Stimulated activated CD8-positive, alpha-beta memory T cell treated with anti-CD3 and anti-CD28 coated beads, Interleukin-4, amount 100 ng/mL, for 1 hour (primary cell): ENCODE measurements around the gene RTN4RL2.

Experiments
- DNase-seq, 2 donors: peaks; one replicate each; pipeline ENCODE4 v3.0.0-alpha.2; 2020; ENCODE audit warnings: low read depth in 2 of 2, low spot score in 1 of 2

The RTN4RL2 gene

DNA sequence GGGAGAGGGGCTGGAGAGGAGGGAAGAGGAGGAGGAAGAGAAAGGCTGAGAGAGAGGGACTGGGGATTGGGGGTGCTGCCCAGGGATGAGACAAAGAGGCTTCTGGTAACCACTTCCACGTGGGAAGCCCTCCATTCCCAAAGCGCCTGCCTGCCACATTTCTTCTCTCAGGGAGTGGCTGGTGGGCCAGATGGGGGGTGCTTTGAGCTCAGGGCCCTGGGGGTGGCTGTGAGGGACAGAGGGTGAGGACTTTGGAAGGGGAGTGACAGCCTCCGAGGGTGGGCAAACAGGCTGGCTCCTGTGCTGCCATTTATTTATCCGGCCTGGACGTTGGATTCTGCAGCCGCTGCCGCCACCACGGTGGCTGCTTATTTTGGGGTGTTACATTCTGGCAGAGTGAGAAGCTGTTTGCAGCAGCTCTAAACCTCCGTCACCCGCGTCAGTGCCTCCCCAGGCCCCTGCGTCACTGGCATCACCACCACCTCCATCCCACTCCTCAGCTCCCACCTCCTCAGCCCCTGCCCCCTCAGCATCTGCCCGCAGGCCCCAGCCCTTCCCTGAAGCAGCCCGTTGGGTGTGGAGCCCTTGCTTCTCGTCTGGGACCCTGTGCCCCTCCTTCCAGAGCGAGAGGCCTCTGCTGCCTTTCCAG is 1.6 kb downstream of the RTN4RL2 start:
- no peak for DNase-seq

DNA sequence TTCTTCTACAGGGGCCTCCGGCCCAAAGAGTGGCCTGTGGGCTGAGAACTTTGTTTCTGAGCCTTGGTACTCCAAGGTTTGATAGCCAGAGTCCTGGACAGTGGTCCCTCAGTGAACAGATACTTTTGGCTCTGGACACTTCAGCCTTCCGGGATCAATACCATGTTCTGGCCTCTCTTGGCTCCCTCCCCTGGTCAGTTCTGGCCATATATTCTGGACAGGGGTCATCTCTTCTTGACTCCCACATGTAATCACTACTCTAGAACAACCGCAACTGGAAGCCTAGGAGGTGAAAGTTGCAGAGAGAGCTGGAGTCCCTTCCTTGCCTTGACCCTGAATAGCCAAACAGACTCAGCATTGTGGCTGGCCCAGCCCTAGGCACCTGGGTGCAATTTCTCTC is 2.3 kb downstream of the RTN4RL2 start:
- no peak for DNase-seq

DNA sequence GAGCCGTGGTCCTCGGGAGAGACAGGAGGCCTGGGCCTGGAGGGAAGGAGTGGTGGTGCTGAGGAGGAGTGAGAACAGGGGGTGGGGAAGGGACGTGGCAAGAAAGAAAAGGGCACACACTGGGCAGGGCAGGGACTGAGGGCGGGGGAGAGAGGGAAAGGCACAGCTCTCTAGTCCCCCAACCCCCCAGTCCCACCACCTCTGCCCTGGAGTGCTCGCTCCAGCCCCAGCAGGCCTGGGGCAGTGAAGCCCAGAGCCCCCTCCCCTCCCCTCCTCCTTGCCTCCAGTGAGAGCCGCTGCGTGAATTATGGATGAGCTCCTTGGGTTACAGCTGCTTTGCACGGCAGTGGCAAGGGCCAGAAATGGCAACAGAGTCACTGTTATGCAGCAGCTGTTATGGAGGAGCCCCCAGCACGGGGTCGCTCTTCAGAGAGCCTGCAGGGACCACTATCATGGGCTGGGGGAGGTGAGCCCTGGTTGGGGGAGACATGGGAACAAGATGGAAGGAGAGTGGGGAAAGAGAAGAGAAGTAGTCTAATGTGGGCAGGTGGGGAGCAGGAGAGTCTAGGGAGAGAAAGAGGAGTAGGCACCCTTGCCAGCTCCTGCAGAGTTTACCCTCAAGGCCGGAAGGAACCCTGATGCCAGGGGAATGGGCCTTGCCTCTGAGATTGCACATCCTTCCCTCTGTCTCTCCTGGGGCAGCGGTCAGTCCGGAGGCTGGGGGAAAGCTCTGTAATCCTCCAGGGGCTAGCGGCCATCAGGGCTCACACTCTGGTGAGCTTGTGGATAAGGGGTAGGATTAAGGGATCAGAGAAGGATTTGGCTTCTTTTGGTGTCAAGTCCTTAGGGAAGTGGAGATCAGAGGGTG is 3.6 kb downstream of the RTN4RL2 start:
- DNase-seq = no peak

DNA sequence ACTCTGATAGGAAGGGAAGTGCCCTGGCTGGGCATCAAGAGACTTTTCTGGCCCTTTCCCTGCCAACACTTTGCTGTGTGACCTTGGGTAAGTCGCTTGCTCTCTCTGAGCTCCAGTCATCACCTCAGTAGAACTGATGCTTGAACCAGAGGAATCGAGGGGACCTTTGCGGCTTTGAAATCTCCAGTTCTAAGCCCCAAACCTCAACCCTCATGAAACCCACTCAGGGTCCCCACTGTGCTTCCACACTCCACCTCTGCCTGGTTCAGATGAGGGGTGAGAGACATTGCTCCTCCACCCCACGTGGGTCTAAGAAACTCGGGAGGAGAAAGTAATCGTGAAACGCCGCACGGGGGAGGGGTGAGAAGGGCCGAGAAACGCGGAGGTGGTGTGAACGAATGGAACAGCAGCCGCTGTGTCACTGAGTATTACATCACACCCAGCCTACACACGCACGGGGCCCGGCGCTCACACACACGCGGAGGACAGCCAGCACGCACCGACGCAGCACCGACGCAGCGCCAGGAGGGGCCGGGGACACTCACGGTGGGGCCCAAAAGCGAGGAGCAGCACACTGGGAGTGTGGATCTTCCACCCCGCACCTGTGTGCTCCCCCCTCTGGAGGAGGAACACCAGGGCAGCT is 4.3 kb downstream of the RTN4RL2 start:
- no peak for DNase-seq

DNA sequence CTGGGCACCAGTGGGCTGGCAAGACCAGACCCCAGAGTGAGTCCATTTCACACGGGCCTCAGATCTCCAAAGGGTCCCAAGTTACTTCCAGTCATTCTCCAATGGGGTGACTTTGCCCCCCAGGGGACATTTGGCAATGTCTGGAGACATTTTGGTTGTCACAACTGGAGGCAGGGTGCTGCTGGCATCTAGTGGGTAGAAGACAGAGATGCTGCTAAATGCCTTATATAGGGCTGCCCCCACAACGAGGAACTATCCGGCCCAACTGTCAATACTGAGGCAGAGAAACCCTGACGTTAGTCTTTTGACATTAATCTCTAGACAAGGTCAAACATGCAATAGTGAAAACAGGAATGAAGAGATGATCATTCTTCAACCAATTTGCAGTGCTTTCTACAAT is 6.4 kb downstream of the RTN4RL2 start:
- no peak for DNase-seq

DNA sequence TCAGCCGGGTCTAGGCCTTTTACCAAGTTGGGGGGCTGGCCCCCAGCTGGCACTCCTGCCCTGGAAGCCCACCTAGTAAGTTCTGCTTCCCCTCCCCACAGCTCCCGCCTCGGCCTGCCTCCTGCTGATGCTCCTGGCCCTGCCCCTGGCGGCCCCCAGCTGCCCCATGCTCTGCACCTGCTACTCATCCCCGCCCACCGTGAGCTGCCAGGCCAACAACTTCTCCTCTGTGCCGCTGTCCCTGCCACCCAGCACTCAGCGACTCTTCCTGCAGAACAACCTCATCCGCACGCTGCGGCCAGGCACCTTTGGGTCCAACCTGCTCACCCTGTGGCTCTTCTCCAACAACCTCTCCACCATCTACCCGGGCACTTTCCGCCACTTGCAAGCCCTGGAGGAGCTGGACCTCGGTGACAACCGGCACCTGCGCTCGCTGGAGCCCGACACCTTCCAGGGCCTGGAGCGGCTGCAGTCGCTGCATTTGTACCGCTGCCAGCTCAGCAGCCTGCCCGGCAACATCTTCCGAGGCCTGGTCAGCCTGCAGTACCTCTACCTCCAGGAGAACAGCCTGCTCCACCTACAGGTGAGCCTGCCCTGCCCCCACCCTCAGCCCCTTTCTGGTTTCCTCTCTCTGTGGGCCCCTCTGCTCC is 7.3 kb downstream of the RTN4RL2 start:
- DNase-seq = no peak

DNA sequence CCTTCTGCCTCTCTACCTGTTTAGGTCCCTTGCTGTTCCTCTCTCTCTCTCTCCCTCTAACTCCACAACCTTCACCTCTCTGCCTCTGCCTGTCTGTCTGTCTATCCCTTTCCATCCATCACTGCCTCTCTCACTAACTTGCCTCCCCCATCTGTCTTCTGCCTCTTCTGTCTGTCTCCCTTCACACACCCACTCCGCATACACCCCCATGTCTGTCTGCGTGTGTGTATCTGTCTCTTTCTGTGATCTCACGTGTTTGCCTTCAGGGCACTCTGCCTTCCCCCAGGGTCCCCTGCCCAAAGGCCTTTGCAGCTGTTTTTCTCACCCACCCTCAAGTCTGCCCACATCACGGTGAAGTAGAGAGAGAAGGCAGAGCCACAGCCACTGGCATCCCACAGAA is 7.9 kb downstream of the RTN4RL2 start:
- DNase-seq = no peak

DNA sequence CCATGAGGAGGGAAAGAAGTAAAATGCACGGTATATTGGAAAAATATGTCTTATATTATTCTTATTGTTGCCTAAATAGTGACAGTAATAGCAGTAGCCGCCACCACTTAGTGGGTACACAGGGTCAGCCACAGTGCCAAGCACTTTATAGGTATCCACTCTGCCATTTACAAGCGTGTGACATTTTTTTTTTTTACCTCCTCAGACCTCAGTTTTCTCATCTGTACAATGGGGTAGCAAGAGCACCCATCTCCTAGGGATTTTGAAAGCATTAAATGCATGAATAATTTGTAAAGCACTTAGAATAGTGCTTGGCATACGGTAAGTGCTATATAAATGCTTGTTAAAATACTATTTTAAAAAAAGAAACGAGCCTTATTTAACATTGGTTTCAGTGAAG is 8.9 kb downstream of the RTN4RL2 start:
- DNase-seq = no peak

DNA sequence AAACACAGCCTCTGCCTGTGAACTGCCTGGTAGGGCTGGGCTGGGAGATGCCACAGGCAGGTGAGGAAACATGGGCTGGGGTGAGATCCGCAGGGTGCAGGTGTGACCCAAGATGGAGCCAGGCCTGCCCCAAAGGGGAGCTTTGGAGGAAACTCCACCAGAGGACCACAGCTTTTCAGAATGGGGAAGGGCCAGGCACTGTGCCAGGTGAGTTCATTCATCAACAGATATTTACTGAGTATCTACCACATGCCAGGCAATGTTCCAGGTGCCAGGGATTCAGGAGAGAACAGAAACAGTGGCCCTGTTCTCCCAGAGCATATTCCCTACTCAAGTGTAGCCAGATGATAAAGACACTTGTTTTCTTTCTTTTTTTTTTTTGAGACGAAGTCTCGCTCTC is 11.2 kb downstream of the RTN4RL2 start:
- no peak for DNase-seq

DNA sequence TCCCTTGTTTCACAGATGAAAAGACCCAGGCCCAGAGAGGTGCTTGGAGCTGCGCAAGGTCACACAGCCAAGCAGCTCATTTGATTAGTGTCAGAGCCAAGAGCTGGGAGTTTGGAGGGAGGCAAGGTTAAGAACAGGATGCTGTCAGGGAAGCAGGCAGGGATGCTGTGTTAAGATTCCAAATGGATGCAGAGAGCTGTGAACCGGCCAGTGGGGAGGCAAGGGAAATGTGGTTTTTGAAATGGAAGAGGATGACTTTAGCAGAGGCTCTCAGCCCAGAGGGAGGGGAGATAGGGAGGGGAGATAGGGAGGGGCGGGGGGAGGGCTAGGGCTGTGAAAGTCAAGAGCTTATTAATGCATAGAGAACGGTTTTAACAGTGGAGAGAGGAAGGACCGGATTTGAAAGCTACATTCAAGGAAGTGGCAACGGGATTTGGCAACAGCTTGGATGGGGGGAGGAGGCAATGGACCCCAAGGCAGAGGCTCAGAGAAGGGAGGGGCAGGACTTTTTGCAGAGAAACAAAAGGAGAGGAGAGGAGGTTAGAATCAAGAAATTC is 13.0 kb downstream of the RTN4RL2 start:
- DNase-seq = no peak

DNA sequence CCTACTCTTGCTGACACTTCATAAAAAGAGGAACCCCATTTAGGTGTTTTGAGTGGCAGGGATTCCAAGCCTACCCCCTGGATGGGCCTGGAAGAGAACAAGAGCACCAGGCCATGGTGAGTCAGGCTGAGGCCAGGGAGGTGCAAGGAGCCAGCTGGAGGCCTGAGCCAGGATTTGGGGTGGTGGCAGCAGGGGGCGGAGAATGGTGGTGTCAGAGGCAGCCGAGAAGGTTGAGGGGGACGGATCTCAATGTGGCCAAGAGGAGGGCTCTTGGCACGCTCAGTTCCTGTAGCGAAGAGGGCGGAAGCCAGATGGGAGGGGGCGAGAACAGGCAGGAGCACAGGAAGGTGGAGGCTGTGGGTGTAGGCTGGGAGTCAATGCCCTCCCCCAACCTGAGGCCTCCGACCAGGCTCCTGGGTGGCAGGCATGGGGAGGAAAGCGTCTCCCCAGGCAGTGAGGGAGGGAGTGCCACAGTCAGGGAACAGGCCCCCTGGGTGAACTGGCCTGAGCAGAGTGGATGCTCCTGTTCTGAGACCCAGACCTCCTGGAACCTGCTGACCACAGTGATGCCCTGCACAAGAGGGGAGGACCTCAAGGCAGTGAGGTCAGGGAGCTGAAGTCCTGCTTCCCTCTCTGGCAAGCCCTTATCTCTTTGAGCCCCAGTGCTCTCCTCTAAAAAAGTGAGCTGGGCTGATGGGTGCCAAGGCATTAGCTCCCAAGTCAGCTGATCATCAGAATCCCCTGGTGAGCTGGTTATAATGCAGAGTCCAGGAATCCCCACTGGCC is 13.9 kb downstream of the RTN4RL2 start:
- no peak for DNase-seq

DNA sequence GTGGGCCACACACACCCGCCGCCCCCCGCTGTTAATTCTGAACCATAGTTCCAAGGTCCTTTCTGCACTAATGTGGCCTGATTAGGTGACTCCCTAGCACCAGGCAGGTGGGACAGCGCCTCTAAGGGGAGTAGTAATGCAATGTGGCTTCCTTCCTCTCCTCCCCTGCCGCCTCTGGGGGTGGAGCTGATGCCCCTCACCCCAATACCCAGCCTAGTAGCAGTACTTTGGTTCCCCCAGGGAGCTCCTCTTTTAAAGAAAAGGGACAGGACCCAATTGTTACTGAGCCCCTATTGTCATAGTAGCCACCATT is 14.4 kb downstream of the RTN4RL2 start:
- DNase-seq = no peak

DNA sequence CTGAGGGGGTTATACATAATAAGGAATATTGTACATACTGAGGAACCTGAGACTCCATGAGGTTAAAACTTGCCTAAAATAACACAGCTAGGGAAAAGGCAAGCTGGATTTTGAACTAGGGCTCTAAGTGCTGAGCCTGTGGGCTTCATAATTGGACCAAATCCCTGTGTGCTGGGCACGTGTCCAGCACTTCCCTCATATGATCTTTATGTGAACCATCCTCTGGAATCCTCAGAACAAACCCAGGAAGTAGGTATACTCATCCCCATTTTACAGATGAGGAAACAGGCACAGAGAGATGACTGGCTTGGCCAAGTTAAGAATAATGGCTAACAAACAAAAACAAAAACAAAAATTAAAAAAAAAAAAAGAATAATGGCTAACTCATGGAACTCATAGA is 14.9 kb downstream of the RTN4RL2 start:
- no peak for DNase-seq

DNA sequence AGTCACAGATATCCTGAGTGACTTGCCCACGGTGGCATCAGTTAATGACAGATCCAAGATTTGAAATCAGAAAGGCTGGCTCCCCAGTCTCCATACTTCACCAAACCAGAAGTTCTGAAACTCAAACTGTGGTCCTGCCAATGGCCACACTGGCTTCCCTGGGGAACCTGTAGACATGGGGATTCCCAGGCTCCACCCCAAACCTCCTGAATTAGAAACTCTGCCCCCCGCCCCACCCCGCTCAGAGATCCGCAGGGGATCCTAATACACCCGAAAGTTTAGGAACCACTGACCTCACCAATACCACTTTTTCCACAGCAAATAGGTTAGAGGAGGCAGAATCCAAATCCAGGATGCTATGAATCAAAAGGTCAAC is 15.3 kb downstream of the RTN4RL2 start:
- DNase-seq = no peak

DNA sequence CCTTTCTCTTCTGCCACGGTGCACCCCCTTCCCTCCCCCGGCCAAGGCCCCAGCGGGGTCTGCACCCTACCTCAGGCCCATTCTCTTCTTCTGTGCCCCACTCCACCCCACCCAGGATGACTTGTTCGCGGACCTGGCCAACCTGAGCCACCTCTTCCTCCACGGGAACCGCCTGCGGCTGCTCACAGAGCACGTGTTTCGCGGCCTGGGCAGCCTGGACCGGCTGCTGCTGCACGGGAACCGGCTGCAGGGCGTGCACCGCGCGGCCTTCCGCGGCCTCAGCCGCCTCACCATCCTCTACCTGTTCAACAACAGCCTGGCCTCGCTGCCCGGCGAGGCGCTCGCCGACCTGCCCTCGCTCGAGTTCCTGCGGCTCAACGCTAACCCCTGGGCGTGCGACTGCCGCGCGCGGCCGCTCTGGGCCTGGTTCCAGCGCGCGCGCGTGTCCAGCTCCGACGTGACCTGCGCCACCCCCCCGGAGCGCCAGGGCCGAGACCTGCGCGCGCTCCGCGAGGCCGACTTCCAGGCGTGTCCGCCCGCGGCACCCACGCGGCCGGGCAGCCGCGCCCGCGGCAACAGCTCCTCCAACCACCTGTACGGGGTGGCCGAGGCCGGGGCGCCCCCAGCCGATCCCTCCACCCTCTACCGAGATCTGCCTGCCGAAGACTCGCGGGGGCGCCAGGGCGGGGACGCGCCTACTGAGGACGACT is 15.9 kb downstream of the RTN4RL2 start:
- no peak for DNase-seq

DNA sequence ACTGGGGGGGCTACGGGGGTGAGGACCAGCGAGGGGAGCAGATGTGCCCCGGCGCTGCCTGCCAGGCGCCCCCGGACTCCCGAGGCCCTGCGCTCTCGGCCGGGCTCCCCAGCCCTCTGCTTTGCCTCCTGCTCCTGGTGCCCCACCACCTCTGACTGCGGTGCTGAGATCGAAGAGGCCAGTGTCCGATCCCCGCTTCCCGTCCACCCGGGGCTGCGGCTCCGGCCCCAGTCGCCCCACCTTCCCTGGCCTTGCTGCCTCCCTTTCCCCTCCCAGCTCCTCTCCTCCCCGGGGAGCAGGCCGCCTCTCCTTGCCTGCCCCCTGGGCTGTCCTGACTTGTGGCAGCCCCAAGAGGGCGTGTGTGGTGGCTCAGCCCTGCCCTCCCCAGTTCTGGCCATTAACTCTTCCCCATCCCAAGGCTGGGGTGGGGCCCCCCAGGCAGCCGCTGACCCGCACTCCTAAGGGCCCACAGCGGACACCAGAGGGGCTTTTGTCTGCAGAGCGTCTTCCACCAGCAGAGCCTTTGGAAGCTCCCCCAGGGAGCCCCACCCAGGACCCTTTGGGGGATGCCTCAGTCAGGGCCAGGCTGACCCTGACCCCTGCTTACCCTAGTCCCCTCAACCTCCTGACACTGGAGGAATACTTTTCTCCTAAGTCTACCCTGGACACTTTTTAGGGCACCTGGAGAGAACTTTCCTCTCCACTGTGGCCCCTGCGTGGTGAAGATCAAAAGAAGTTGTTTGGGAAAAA is 16.6 kb downstream of the RTN4RL2 start:
- DNase-seq = no peak

DNA sequence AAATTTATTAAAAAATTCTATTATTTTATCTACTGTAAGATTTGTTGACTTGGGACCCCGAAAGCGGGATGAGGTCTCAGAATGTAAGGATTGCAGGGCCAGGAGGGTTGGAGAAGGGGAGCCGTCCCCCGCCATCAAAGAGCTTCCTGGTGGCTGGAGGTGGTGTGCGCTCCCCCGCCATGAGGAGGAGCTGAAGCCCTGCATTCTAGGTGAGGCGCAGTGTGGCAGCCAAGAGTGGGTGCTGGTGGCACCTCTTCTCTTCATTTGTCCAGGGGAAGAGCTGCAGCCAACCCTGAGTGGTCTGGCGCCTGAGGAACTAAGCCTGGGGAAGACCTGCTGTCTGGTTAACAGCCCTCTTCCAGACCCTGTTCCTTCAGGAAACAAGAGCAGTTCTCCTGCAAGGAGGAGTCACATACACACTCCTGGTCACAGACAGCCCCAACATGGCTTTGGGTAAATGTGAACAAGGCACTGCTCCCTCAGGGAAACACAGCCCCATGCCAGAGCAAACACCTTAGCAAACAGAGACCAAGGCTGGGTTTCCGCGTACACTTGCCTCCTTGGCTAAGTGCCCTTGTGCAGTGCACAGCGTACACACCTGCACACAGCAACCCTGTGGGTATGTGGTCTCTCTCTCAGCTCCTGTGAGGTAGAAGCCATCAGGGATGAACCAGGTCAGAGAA is 17.3 kb downstream of the RTN4RL2 start:
- no peak for DNase-seq

DNA sequence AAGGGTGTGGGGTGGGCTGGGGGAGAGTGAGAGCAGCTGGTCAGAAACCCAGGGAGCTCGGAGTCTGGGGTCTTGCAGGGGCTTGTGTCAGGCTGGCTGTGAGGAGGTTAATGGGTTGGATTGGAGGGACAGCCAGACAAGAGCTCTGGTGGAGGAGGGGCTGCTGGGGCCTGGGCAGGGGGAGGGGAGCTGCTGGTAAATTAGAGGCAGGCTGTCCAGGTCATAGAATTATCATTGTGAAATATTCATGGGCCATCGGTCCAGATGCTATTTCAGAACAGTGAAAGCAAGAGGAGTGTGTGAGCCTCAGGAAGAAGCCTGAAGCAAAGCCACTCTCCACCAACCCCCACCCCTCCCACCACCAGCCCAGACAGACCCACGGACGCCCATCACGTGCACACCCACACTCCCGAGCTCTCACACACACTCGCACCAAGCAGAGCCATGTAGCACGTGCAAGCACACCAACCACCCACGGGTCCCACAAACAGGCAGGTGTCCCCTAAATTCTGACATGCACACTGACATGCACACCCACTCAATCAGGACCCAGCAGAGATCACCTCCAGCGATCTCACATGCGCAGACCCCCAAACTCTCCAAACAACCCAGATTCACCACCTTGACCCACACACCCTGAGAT is 18.8 kb downstream of the RTN4RL2 start:
- no peak for DNase-seq

DNA sequence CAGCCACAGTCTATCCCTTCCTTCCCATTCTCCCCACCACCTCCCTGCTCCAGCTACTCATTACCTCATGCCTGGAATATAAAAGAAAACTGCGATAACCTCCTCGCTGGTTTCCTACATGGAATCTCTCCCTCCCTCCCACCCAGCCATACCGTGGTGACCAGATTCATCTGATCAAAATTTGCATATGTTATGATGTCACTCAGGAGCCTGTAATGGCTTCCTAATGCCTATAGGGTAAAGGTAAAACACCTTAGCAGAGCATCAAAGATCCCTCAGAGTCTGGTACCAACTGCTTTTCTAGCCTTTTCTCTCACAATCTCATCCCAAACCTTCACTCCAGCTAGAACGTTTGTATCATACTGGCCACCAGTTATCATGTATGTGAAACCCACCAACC is 19.6 kb downstream of the RTN4RL2 start:
- DNase-seq = no peak
